Measurements from ENCODE around the gene GNAT1. TPM values are rescaled to one million over a fixed set of nuclear protein-coding genes. Genes with fewer than 3 reads are reported as not detected.

The GNAT1 gene
- polyA plus RNA-seq, 1 donor from 2014 or later = not detected

DNA sequence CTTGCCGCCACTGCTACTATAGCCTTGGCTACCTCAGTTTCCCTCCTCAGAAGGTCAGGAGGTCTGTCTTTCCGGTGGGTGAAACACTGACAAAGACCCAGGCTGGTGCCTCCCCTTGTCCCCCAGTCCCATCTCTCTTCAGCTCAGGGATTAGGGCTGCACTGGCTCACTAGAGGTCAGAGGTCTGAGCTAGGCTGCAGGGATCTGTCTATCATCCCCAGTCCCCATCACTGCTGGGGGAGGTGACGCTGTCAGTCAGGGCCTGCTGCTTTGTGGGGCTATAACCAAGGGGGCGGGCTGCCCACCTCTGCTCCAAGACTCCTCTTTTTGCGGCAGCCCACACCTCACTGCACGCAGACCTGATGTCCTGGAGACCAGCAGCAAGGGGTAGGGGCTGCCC, 22.6 kb upstream of the GNAT1 start:
- Histone ChIP-seq H3K9ac (ENCODE audit: low read length) (no peak overlapping the region), H3K36me3 (ENCODE audit: insufficient read depth, low read length) (no peaks in the 10 kb centered on the region)

GRCh38 chr3:50169232-50169832, 22.1 kb upstream of the GNAT1 start:
- H4K20me1 ChIP-seq (ENCODE audit: insufficient read depth) = no peaks in the 10 kb centered on the region
- no peak overlapping the region for H3K4me2 ChIP-seq (ENCODE audit: low read length)
- no peak overlapping the region for H3K27ac ChIP-seq (ENCODE audit: low read length)

More for the DNA sequence above, 22.6 kb upstream of the GNAT1 start:
- Histone ChIP-seq H3F3A (ENCODE audit: insufficient read depth, low read length, poor library complexity, severe bottlenecking) (no peaks in the 10 kb centered on the region), H3K9me2 (ENCODE audit: insufficient read depth, low read length) (no peaks in the 10 kb centered on the region), H3K9me3 (ENCODE audit: low read length) (no peaks in the 10 kb centered on the region), H3K79me2 (replicated peaks; ENCODE audit: insufficient read depth, low read length) (no peaks in the 10 kb centered on the region), H3K27ac (ENCODE audit: low read length) (no peak overlapping the region), H4K20me1 (ENCODE audit: insufficient read depth) (no peaks in the 10 kb centered on the region), H3K27me3 (ENCODE audit: insufficient read depth, low read depth, low read length) (no peaks in the 10 kb centered on the region), H2AFZ (ENCODE audit: low read depth, low read length) (no peak overlapping the region), H3K4me2 (ENCODE audit: low read length) (no peak overlapping the region), H3K4me3 (ENCODE audit: low read length) (no peak overlapping the region)
- TF ChIP-seq, protein P1, sequence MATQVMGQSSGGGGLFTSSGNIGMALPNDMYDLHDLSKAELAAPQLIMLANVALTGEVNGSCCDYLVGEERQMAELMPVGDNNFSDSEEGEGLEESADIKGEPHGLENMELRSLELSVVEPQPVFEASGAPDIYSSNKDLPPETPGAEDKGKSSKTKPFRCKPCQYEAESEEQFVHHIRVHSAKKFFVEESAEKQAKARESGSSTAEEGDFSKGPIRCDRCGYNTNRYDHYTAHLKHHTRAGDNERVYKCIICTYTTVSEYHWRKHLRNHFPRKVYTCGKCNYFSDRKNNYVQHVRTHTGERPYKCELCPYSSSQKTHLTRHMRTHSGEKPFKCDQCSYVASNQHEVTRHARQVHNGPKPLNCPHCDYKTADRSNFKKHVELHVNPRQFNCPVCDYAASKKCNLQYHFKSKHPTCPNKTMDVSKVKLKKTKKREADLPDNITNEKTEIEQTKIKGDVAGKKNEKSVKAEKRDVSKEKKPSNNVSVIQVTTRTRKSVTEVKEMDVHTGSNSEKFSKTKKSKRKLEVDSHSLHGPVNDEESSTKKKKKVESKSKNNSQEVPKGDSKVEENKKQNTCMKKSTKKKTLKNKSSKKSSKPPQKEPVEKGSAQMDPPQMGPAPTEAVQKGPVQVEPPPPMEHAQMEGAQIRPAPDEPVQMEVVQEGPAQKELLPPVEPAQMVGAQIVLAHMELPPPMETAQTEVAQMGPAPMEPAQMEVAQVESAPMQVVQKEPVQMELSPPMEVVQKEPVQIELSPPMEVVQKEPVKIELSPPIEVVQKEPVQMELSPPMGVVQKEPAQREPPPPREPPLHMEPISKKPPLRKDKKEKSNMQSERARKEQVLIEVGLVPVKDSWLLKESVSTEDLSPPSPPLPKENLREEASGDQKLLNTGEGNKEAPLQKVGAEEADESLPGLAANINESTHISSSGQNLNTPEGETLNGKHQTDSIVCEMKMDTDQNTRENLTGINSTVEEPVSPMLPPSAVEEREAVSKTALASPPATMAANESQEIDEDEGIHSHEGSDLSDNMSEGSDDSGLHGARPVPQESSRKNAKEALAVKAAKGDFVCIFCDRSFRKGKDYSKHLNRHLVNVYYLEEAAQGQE (IDR thresholded peaks at IDR 0.05; ENCODE audit: borderline replicate concordance) = no peak
- no peak for TF ChIP-seq MXI1 (conservative IDR thresholded peaks at IDR 0.05; ENCODE audit: poor library complexity, severe bottlenecking)
- TF ChIP-seq TAF1 (IDR thresholded peaks at IDR 0.05; ENCODE audit: low read depth) = no peak
- no peak for TF ChIP-seq POLR2AphosphoS5 (IDR thresholded peaks at IDR 0.05)
- no peak for TF ChIP-seq SMC3 (conservative IDR thresholded peaks at IDR 0.05; ENCODE audit: poor library complexity)
- TF ChIP-seq CTCF (IDR thresholded peaks at IDR 0.05; ENCODE audit: poor library complexity, severe bottlenecking) = no peak
- TF ChIP-seq EZH2 (IDR thresholded peaks at IDR 0.05; ENCODE audit: borderline replicate concordance, insufficient read depth, low read length, poor library complexity, severe bottlenecking) = no peak
- TF ChIP-seq RAD21 (conservative IDR thresholded peaks at IDR 0.05) = no peak
- TF ChIP-seq EP300 (conservative IDR thresholded peaks at IDR 0.05; ENCODE audit: poor library complexity, severe bottlenecking) = no peak

More at GRCh38 chr3:50169232-50169832, 22.1 kb upstream of the GNAT1 start:
- H3K9ac ChIP-seq (ENCODE audit: low read length) = no peak overlapping the region
- H2AFZ ChIP-seq (ENCODE audit: low read depth, low read length) = no peak overlapping the region
- H3F3A ChIP-seq (ENCODE audit: insufficient read depth, low read length, poor library complexity, severe bottlenecking) = no peaks in the 10 kb centered on the region
- no peaks in the 10 kb centered on the region for H3K27me3 ChIP-seq (ENCODE audit: insufficient read depth, low read depth, low read length)
- no peaks in the 10 kb centered on the region for H3K9me2 ChIP-seq (ENCODE audit: insufficient read depth, low read length)
- no peaks in the 10 kb centered on the region for H3K36me3 ChIP-seq (ENCODE audit: insufficient read depth, low read length)
- H3K9me3 ChIP-seq (ENCODE audit: low read length) = no peaks in the 10 kb centered on the region
- no peak overlapping the region for H3K4me3 ChIP-seq (ENCODE audit: low read length)
- TF ChIP-seq RAD21 (conservative IDR thresholded peaks at IDR 0.05) (no peak), EP300 (conservative IDR thresholded peaks at IDR 0.05; ENCODE audit: poor library complexity, severe bottlenecking) (no peak), SMC3 (conservative IDR thresholded peaks at IDR 0.05; ENCODE audit: poor library complexity) (no peak)
- H3K79me2 ChIP-seq (replicated peaks; ENCODE audit: insufficient read depth, low read length) = no peaks in the 10 kb centered on the region
